Stimulated activated CD4-positive, alpha-beta T cell treated with anti-CD3 and anti-CD28 coated beads, Interleukin-4, amount 100 ng/mL, for 4 hours (primary cell): ENCODE data around the gene AQP12B.

ENCODE experiments used
- DNase-seq, 2 experiments: peaks; one replicate each; pipeline ENCODE4 v3.0.0-alpha.2; 2020

The AQP12B gene

DNA sequence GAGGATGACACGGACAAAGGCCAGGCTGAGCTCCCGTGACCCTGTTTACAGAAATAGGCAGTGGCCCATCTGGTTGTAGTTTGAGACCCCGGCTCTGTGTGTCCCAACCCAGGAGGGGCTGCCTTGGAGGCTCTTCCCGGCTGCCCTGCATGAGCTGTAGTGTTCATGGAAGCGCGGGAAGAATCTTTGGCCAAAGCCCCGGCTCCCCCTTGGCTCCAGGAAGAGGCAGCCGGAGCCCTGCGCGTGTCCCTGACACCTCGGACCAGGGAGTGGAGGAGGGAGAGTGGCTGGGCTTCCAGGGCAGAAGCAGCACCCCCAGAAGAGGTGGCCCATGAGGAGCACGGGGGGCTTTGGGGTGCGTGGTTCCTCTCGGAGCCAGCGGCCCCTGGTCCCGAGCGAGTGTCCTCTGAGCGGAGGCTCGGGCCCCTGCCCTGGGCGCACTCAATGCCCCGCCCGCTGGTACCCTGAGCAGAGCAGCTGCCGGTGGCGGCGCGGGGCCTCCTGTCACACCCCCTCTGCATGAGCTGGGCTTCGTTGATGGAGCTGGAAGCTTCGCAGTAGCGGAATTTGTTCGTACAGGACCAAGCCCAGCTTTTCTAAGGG lies 35.7 kb downstream of the AQP12B start:
- DNase-seq, result no peak

DNA sequence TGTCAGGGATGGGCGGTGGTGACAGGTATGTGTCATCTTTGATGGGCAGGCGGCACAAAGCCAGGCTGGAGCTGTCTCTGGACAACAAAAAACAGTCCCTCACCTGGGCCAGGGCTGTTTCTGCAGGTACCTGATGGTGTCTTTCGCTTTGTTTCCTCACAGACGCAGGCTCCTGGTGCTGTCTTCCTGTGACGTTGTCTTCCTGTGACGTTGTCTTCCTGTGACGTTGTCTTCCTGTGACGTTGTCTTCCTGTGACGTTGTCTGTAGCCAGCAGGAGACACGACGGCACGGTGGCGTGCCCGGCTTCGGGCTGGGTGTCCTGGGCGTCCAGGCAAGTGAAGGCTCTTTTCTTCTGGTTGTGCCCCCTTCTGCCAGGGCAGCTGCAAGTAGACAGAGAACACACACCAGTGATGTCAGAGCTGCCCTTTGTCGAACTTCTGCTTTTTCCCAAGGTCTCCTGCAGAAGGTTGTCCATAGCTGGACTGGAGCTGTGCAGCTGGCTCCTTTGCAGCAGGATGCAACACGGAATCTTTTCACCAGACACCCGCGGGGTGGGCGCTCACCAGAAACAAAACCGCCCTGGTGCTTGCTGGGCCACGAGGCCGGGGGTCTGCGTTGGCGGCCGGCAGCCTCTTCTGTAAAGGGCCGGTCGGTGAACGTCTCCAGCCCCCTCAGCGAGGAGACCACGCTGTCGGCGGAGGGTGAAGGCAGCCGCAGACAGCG lies 36.3 kb downstream of the AQP12B start:
- no peak for DNase-seq

DNA sequence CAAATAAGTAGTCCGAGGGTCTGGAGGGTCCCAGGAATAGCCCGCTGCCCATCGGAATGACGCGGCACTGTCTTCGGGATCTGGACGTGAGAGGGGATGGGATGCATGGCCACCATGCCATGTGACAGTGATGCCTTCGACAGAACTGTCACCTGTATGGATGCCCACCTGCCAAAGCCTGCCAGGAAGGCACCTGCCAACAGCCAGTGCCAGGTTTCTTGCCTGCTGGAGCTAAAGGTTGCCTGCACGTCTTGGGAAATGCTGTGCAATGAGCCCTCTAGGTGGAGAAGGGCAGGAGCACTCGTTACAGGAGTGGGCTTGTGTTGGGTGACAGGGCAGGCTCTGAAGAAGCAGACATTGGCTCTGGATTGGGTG lies 36.9 kb downstream of the AQP12B start:
- no peak for DNase-seq

DNA sequence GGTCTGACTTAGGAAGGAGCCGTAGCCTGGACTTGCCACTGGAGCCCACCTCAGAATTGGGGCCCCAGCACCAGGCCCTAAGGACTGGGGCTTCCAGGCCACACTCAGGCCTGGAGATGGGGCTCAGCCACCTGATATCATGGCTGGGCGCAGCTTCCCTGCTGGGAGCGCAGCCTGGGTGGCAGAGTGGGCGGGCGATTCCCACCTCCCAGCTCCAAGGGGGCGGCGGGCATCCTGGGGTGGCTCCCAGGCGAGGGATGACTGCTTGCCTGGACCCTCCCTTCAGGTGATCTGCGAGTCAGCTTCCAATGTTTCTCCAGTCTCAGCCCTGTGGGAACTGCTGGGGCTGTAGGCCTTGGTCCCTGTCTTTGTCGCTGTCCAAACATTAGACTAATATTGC lies 37.3 kb downstream of the AQP12B start:
- DNase-seq, result no peak

DNA sequence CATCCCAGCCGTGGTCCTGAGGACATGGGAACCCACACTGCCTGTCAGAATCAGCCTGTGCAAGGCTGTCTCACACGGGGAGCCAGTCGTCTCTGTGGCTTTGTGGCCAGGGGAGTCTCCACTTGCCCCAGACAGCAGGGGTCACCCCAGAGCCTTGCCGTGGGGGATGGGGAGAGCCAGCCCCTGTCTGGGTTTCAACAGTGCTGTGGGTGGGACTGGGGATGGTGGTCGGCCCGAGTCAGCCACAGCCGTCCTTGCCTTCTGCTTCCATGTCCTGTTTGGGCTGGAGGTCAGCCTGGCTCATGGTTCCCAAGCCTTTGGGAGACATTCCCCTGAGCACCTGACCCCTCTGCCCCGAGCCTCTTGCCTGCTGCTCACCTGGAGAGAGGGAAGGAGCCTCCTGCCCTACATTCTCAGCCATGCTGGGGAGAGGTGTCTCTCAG lies 37.8 kb downstream of the AQP12B start:
- DNase-seq, result no peak

DNA sequence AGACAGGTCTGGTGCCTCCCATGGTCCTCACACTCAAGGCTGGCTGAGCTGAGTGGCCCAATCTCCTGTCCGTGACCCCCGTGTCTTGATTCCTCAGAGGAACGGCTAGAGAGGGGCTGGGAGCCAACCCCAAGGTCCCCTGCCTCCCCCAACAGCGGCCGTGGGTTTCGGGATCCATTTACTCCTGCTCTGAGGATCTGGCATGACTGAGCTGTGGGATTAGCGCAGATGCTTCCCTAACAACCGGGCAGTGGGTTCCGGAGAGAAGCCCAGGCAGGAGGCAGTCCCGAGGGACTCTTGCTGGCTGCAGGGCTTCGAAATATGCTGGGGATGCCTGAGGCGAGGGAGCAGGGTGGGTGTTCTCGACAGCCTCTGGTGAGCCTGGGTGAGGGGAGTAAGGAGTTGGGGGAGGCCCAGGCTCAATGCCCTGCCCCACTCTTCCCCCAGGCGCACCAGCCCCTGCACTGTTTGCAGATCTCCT lies 38.5 kb downstream of the AQP12B start:
- DNase-seq, result no peak

DNA sequence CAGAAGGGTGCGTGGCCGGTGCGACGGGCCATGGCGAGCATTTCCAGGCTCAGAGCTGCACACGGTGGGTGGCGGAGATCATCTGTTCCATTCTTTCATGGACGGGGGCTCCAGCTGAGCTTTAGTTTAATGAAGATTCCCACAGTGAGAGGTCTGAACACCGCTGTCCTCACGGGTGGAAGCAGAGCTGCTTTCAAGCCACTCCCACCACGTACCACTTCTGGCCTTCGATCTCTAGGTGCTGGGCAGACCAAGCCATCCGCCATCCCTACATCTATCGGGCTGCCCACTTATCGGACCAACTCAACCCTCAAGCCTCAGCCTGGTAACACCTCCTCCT lies 38.9 kb downstream of the AQP12B start:
- no peak for DNase-seq

DNA sequence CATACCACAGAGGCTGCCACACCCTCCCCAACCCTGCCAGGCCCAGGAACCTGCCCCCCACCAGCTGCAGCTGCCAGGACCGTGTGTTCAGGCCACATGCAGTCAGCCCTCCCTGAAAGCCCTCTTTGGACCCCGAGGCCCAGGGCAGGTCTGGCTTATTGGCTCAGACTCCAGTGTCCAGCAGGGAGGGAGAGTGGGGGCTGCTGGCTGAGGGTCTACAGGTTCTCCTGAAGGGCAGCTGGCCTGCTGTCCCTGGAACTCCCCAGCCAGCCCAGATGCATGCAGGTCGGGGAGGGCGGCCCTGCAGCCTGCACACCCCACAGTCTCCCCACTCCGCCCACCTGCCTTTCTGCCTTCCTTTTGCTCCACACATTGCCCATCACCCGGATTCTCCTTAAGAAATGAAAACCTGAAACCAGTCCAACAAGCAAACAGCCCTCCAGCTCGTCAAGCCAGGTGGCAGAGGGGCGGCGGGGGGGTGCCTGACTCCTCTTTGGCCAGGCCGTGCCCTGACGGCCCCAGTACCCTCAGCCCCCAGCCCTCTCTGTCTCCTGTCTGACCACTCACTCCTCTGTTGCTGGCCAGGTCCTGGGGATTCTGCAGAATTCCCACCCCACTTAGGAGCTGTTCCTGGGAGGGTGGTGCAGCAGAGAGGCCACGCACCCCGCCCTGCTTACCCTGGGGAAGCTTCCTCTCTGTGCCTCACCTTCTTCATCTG lies 39.4 kb downstream of the AQP12B start:
- DNase-seq, result no peak

DNA sequence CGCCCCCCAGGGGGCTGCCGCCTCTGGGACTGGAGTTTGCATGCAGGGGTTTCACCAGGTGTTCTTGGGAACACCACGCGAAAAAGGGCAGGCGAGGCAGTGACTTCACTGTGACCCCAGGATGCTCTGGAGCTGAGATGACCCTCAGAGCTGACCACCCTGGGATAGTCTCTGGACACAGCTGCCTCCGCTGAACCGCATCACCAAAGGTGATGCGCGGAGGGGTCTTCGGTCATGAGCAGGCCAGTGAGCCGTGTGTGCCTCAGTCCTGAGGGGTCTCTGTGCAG lies 39.9 kb downstream of the AQP12B start:
- no peak for DNase-seq

DNA sequence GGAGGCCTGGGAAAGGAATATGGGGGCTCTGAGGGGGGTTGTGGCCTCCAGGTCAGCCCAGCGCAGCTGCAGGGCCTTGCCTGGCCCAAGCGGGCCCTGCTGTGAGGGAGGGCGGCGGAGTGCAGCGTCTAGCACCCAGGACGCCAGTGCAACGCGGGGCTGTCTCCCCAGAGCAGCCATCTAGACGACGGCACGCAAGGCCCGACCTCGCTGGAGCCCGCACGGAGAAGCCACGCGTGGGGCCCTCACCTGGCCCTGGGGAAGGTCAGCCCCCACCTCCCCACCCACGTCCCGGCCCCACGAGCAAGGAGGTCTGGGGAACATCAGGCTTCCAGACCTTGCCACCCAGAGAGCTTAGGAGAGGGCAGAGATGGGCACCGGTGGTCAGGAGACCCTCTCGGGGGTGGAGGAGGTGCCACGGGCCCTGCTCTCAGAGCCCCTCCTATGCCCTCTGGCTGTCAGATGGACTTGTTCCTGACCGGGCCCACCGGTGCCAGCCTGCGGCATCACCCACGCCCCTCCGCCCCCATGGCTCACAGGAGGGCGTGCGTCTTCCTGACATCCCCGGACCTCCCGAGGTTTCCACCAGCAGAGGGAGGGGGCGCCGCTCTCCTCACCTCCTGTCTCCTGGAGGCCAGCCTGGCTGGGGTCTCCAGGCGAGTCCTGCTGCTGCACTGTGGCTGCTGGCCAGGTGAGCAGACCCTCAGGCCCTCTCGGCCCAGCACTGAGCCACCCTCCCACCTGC lies 40.5 kb downstream of the AQP12B start:
- DNase-seq, result no peak

DNA sequence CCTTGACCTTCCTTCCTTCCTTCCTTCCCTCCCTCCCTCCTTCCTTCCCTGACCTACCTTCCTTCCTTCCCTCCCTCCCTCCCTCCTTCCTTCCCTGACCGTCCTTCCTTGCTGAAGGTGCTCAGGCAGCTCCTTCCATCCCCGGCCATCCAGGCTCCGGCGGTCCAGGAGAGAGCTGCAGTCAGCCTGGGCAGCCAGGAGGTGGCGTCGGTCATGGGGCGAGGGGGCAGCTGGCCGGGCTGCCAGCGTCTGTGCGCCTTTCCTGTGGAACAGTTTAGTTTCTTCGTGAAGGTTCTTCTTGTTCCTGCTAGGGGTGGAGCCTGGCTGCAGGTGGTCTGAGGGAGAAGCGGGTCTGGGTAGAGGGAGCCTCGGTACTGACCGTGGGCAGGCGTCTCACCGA lies 41.7 kb downstream of the AQP12B start:
- DNase-seq, result no peak

DNA sequence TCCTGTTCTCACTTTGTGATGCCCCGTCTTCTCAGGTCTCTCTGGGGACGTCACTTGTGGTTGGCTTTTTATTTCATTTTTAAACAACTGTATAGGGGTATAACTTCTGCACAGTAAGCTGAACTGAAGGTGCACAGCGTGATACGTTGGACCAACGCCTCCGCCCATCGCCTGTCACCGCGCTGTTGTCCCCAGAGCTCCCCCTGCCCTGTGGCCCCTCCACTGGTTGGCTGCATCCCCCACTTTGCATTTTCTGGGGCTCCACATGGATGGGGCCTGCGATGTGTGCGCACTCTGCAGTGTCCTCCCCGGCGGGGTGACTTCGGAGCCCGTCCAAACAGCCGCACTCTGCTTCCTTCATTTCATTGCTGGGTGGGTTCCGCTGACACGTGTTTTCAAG lies 43.1 kb downstream of the AQP12B start:
- no peak for DNase-seq

DNA sequence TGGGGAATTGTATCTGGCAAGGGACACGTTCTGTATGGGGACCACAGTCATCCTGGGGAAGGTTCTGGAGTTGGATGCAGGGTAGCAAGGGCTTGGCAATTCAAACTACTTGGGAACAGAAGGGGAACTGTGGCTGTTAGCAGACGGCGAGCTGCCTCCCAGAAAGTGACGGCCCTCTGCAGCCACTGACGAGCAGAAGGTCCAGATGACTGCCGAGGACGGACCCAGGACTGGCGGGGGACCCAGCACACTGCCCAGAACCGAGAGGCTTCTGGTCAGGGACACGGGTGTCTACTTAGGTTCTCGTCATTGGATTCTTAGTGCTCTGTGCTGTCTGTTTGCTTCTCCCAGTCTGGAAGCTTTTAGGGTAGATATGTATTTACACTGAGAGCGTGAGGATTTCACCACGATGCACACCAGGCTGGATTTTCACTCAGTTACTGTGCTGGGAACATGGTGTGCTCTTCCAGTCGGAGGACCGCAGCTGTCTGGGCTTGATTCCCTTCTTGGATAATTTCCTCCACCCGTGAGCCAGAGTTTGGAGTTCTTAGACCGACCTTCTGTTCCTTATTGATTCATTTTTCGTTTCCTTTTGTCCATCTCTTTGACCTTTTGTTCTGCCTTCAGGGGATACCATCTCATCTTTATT lies 44.0 kb downstream of the AQP12B start:
- DNase-seq, result no peak

DNA sequence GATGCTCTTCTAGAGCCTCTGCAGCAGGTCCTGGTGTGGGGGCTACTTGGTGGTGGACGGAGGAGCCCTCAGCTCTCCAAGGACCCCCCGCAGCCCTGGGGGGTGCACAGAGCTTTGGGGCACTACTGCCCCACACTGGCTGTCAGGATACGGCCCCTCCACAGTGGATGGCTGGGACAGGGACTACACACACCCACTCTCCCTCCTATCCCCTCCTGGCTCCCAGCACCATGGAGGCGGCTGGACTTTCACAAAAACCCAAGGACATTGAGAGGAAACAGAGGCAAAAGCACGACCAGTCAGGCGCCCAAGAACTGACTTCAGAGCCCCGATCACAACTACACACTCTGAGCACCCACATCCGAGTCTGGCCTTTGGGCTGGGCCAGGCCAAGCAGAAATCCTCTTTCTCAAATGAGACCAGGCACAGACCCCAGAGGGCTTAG lies 44.8 kb downstream of the AQP12B start:
- DNase-seq, result no peak

DNA sequence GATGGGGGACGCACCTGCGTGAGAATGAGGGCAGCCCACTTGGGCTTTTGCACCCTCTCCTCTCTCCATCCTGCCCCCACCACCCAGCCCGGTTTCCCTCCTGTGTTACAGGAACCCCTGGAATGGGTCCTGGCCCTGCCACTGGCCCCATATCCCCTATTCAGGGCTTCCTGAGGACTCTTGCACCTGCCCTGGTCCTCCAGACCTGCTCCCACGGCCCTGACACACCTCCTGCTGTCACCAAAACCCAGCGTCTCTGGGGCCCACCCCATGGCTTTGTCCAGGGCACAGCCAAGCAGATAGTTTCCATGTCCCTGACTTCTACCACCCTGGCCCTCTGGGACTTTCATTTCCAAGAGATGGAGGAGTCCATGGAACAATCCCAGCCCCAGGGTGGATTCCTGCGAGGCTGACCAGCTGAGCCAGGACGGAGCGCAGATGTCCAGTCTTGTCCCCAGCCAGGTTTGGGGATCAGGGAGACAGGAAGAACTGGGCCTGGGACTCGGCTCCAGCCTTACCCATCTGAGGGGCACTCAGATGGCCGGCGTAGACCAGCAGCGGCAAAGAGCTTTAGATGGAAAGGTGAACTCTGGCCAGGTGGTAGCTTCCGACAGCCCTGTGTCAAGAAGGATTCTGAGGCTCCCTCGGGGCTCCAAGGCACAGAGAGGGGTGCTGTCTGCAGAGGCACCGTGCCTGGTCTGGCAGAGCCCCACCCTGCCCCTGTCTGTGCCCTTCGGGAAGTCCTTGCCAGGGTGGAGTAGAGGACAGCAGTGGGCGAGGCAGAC lies 45.4 kb downstream of the AQP12B start:
- DNase-seq, result no peak

DNA sequence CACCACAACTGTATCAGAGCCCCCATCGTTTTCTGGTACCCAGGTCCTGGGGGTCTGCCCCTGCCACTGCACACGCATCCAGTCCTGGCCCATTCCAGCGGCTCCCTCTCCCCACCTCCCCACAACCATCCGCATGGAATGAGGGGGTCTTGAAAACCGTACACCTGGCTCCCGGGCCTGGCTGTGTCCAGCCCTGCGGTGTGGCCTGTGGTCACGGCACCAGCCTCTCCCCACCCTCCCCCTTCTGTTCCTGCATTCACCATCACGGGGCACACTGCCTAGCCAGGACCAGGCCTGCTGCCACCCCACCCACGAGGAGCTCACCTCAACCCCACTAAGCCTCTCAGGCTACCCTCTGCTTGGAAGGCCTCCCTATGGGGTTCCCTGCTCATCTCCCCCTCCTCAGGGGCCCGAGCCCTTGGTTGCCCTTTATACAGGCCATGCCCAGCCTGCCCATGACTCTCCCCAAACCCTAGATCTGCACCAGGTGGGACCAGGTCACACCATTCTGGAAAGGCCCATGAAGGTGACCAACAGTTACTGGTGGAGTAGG lies 46.0 kb downstream of the AQP12B start:
- DNase-seq, result no peak

DNA sequence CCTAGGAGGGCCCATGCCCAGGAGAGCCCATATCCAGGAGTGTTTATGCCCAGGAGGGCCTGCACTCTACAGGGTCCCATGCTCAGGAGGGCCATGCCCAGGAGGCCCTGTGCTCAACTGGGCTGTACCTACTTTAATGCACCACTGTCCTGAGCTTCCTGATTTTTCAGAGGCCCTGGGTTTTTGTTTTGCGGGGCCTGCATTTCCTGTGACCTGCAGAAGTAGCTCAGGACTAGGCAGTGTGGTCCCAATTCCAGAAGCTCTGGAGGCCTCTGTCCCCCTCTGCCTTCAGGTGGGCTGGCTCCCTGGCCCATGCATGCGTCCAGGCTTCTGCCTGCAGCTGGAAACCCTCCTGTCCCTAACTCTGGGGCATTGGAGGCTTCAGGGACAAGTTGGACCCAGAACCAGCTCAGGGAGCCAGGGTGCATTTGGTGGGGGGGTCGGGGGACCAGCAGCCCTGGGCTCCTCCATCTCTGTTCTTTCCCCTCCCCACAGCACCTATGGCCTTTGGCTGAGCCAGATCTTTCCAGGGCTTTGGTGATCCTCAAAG lies 46.6 kb downstream of the AQP12B start:
- no peak for DNase-seq

DNA sequence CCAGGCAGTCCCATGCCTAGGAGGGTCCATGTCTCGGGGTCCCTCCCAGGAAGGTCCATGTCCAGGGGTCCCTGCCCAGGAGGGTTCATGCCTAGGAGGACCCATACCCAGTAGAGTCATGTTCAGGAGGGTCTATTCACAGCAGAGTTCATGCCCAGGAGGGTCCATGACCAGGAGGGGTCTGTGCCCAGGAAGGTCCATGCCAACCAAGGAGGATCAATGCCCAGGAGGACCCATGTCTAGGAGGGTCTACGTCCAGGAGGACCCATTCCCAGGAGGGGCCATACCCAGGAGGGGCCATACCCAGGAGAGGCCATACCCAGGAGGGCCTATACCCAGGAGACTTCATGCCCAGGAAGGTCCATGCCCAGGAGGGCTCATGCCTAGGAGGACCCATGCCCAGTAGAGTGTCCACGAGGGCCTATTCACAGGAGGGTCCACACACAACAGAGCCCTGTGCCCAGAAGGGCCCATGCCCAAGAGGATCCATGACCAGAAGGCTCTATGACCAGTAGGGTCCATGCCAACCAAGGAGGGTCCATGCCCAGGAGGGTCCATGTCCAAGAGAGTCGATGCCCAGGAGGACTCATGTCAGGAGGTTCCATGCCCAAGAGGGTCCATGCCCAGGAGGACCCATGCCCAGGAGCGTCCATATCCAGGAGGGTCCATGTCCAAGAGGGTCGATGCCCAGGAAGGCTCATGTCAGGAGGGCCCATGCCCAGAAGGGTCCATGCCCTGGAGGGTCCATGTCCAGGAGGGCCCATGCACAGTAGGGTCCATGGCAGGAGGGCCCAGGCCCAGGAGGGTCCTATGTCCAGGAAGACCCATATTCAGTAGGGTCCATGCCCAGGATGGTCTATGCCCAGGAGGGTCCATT lies 47.3 kb downstream of the AQP12B start:
- DNase-seq, result no peak

DNA sequence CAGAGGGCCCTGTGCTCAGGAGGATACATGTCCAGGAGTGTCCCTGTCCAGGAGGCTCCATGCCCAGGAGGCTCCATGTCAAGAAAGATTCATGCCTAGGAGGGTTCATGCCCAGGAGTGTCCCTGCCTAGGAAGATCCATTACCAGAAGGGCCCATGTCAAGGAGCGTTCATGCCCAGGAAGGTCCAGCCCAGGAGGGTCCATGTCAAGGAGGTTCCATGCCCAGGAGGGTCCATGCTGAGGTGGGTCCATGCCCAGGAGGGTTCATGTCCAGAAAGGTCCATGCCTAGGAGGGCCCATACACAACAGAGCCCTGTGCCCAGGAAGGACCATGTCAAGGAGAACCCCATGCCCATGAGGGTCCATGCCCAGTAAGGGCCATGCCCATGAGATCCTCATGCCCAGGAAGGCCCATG lies 50.4 kb downstream of the AQP12B start:
- no peak for DNase-seq

DNA sequence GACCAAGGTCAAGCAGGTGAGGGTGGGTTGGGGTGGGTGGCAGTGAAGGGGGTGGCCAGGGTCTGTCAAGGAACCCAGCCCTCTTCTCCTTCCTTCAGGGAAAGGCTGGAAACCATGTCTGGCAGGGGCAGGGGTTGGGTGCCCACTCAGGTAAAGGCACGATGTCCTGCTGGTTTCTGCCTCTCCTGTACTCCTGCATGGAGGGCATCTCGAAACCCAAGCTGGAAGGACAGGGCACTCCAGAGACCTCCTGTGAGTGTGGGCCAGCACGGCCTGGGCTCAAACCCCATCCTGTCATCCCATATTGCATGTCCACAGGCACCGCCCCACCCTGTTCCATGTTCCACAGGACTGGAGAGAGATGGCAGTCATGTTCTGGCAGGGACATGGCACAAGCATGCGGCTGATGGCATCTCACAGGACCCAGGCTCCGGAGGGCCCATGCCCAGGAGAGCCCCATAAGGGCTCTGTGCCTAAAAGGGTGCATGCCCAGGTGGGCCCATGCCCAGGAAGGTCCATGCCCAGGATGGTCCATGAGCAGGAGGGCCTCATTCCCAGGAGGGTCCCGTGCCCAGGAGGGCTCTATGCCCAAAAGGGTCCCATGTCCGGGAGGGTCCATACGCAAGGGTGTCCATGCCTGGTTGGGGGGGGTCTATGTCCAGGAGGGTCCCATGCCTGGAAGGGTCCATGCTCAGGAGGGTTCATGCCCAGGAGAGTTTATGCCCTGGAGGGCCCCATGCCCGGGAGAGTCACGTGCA lies 51.0 kb downstream of the AQP12B start:
- DNase-seq, result no peak
